HG02623 (cell line): ENCODE measurements around the gene MLIP.

Source experiments
- ATAC-seq: cut with Tn5 transposase; IDR thresholded peaks from one replicate; pipeline ENCODE4 v1.9.1; 2021; ENCODE audit warnings: moderate library complexity; ENCODE audit not compliant: unreplicated experiment

The MLIP gene

GRCh38 chr6:54094786-54095185 lies 16.5 kb upstream of the MLIP start:
- no peak for ATAC-seq

GRCh38 chr6:54095723-54096122 lies 15.5 kb upstream of the MLIP start:
- no peak for ATAC-seq

GRCh38 chr6:54096811-54097210 lies 14.4 kb upstream of the MLIP start:
- ATAC-seq = no peak

GRCh38 chr6:54097753-54098152 lies 13.5 kb upstream of the MLIP start:
- ATAC-seq = no peak

GRCh38 chr6:54098450-54099044 lies 12.7 kb upstream of the MLIP start:
- no peak for ATAC-seq

GRCh38 chr6:54099225-54099624 lies 12.0 kb upstream of the MLIP start:
- no peak for ATAC-seq

GRCh38 chr6:54100411-54101006 lies 10.7 kb upstream of the MLIP start:
- ATAC-seq = no peak

GRCh38 chr6:54102238-54102637 lies 9.0 kb upstream of the MLIP start:
- no peak for ATAC-seq

- ATAC-seq = no peak
These were observed 7.7 kb upstream of the MLIP start for GRCh38 chr6:54103497-54103896.

GRCh38 chr6:54106727-54107126 lies 4.5 kb upstream of the MLIP start:
- ATAC-seq = no peak

- no peak for ATAC-seq
These were observed 3.7 kb upstream of the MLIP start for GRCh38 chr6:54107470-54108090.

GRCh38 chr6:54108271-54108670 lies 3.0 kb upstream of the MLIP start:
- no peak for ATAC-seq

GRCh38 chr6:54109586-54109985 lies 1.7 kb upstream of the MLIP start:
- ATAC-seq = no peak

- ATAC-seq = no peak
These were observed 958 bp downstream of the MLIP start for GRCh38 chr6:54112151-54112650.

GRCh38 chr6:54114991-54115390 lies 3.7 kb downstream of the MLIP start:
- ATAC-seq = no peak

GRCh38 chr6:54115966-54116365 lies 4.7 kb downstream of the MLIP start:
- no peak for ATAC-seq

- no peak for ATAC-seq
These were observed 6.9 kb downstream of the MLIP start for GRCh38 chr6:54118117-54118516.

- no peak for ATAC-seq
These were observed 14.2 kb downstream of the MLIP start for GRCh38 chr6:54125493-54125892.

- no peak for ATAC-seq
These were observed 18.9 kb downstream of the MLIP start for GRCh38 chr6:54130179-54130578.

- no peak for ATAC-seq
These were observed 21.3 kb downstream of the MLIP start for GRCh38 chr6:54132587-54132986.

- ATAC-seq = no peak
These were observed 21.9 kb downstream of the MLIP start for GRCh38 chr6:54133186-54133585.

- no peak for ATAC-seq
These were observed 23.7 kb downstream of the MLIP start for GRCh38 chr6:54134935-54135334.
